HEK293T (cell line): ENCODE data around the gene SLC6A7.

ENCODE experiments used
- CTCF ChIA-PET: fragments of 350-600 bp; formaldehyde crosslinking; extraction: SDS; loops from one replicate; lab custom pipeline; 2021; ENCODE audit warnings: antibody characterized with exemption, inconsistent platforms; lab: Yijun Ruan, JAX
- POLR2A ChIA-PET: fragments of 350-600 bp; formaldehyde crosslinking; extraction: SDS; loops from one replicate; lab custom pipeline; 2020; ENCODE audit warnings: antibody characterized with exemption, inconsistent platforms; lab: Yijun Ruan, JAX
- DNase-seq: peaks from one replicate; pipeline ENCODE4 v3.0.0; 2012; ENCODE audit warnings: mixed read lengths; ENCODE audit errors: extremely low spot score
- ARNT ChIP-seq: fragments of 450-650 bp; IDR thresholded peaks from 2 replicates; pipeline ENCODE4 v1.6.1; 2017; ENCODE audit warnings: mild to moderate bottlenecking
- BHLHE40 ChIP-seq: fragments of 450-650 bp; IDR thresholded peaks from 2 replicates; pipeline ENCODE4 v1.6.1; 2016; ENCODE audit warnings: mild to moderate bottlenecking, moderate library complexity, borderline replicate concordance
- CTBP1 ChIP-seq: fragments of 450-650 bp; IDR thresholded peaks from 2 replicates; pipeline ENCODE4 v1.6.1; 2016; ENCODE audit warnings: borderline replicate concordance
- ELF4 ChIP-seq: fragments of 450-650 bp; IDR thresholded peaks from 2 replicates; pipeline ENCODE4 v1.6.1; 2017; ENCODE audit warnings: antibody characterized with exemption
- FOXA1 ChIP-seq: fragments of 450-650 bp; IDR thresholded peaks from 2 replicates; pipeline ENCODE4 v1.6.1; 2016; ENCODE audit warnings: mild to moderate bottlenecking
- FOXK2 ChIP-seq: fragments of 450-650 bp; IDR thresholded peaks from 2 replicates; pipeline ENCODE4 v1.6.1; 2016; ENCODE audit warnings: mild to moderate bottlenecking
- FOXM1 ChIP-seq: fragments of 450-650 bp; IDR thresholded peaks from 2 replicates; pipeline ENCODE4 v1.6.1; 2017; ENCODE audit warnings: mild to moderate bottlenecking, borderline replicate concordance
- HDGF ChIP-seq: fragments of 450-650 bp; IDR thresholded peaks from 2 replicates; pipeline ENCODE4 v1.6.1; 2017; ENCODE audit warnings: antibody characterized with exemption, borderline replicate concordance
- L3MBTL2 ChIP-seq: fragments of 450-650 bp; conservative IDR thresholded peaks from 2 replicates; pipeline ENCODE4 v1.6.1; 2016; ENCODE audit warnings: mild to moderate bottlenecking
- LEF1 ChIP-seq: fragments of 450-650 bp; IDR thresholded peaks from 2 replicates; pipeline ENCODE4 v1.6.1; 2017; ENCODE audit warnings: mild to moderate bottlenecking, borderline replicate concordance
- NFRKB ChIP-seq: fragments of 450-650 bp; IDR thresholded peaks from 2 replicates; pipeline ENCODE4 v1.6.1; 2016; ENCODE audit warnings: mild to moderate bottlenecking, moderate library complexity
- SP1 ChIP-seq: fragments of 450-650 bp; IDR thresholded peaks from 2 replicates; pipeline ENCODE4 v1.6.1; 2017
- SUZ12 ChIP-seq: fragments of 450-650 bp; IDR thresholded peaks from 2 replicates; pipeline ENCODE4 v1.6.1; 2016; ENCODE audit warnings: mild to moderate bottlenecking
- TARDBP ChIP-seq: fragments of 450-650 bp; IDR thresholded peaks from 2 replicates; pipeline ENCODE4 v1.6.1; 2016
- ZNF384 ChIP-seq: fragments of 450-650 bp; IDR thresholded peaks from 2 replicates; pipeline ENCODE4 v1.6.1; 2016
- TF ChIP-seq, protein P1 (sequence below): fragments of 450-650 bp; IDR thresholded peaks from 2 replicates; pipeline ENCODE4 v1.6.1; 2016

SLC6A7 gene

DNA sequence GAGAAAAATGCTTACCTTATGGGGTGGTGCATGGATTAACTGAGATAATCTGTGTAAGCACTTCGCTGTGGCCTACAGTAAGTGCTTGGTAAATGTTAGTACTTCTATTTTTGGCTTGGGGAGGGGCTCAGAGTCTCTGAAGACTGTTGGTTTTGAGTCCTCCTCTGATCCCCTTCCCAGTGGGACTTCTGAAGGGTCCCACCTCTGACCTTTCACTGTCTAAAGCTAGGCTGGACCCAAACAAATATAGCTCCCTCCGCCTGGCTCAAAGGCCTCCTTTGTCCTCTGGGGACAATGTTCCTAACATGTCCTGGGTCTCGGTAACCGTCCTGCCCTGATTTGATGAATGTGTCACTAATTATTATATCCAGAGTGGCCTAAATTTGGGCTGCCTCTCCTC, 64.9 kb downstream of the SLC6A7 start:
- ChIA-PET CTCF (interaction anchor here (0.6 kb wide), 2 partner anchors 45 to 95 kb away, joined by 3 read pairs; no protein-coding TSS in a partner anchor), POLR2A (no interaction called here)
- no peak for DNase-seq
- TF ChIP-seq HDGF: no peak
- TF ChIP-seq CTBP1: no peak
- no peak for TF ChIP-seq FOXM1
- TF ChIP-seq FOXK2: no peak
- no peak for TF ChIP-seq SUZ12
- no peak for TF ChIP-seq L3MBTL2
- no peak for TF ChIP-seq LEF1
- TF ChIP-seq TARDBP: no peak
- no peak for TF ChIP-seq ELF4
- TF ChIP-seq, protein P1, sequence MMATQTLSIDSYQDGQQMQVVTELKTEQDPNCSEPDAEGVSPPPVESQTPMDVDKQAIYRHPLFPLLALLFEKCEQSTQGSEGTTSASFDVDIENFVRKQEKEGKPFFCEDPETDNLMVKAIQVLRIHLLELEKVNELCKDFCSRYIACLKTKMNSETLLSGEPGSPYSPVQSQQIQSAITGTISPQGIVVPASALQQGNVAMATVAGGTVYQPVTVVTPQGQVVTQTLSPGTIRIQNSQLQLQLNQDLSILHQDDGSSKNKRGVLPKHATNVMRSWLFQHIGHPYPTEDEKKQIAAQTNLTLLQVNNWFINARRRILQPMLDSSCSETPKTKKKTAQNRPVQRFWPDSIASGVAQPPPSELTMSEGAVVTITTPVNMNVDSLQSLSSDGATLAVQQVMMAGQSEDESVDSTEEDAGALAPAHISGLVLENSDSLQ: no peak
- TF ChIP-seq FOXA1: no peak
- no peak for TF ChIP-seq SP1
- TF ChIP-seq NFRKB: no peak
- no peak for TF ChIP-seq BHLHE40
- no peak for TF ChIP-seq ARNT
- TF ChIP-seq ZNF384: no peak

DNA sequence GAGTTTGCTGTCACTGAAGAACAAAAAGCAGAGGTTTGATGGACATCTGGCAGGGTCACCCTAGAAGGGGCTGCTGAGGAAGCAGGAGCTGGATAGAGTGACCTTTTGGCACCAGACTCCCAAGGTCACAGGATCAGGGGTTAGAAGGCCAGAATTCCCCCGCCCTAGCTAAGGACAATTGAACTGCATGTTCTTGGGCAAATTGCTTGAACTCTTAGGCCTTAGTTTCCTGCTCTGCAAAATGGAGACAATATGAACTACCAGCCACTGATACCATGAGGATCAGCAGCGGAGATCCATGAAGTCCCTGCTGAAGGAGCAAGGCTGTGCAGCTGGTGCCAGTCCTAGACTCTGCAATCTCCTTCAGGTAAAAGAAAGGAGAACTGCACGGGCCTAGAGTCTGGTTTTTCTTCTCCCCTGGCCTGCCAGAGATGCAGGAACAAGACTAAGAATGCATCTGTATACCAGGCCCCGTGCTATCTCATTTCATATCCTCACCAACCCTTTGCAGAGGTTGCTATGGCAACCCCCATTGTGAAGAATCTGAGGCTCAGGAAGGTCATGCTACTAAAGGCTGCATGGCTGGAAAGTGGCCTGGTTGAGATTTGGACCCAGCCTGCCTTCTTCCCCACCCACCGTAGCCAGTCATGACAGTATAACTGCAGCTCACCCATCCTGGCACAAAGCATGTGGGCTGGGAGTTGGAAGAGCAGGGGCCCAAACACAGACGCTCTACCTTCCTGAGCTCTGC, 66.0 kb downstream of the SLC6A7 start:
- no peak for DNase-seq
- TF ChIP-seq FOXA1: no peak
- no peak for TF ChIP-seq ZNF384
- no peak for TF ChIP-seq FOXM1
- TF ChIP-seq, protein P1: no peak
- TF ChIP-seq ARNT: no peak
- TF ChIP-seq SUZ12: no peak
- TF ChIP-seq SP1: no peak
- no peak for TF ChIP-seq HDGF
- TF ChIP-seq NFRKB: no peak
- TF ChIP-seq TARDBP: no peak
- no peak for TF ChIP-seq ELF4
- TF ChIP-seq BHLHE40: no peak
- no peak for TF ChIP-seq FOXK2
- TF ChIP-seq CTBP1: no peak
- no peak for TF ChIP-seq L3MBTL2
- TF ChIP-seq LEF1: no peak
- ChIA-PET CTCF (interaction anchor here (0.7 to 1.0 kb wide), 2 partner anchors 9 to 26 kb away, joined by 3 read pairs; no protein-coding TSS in a partner anchor), POLR2A (no interaction called here)

DNA sequence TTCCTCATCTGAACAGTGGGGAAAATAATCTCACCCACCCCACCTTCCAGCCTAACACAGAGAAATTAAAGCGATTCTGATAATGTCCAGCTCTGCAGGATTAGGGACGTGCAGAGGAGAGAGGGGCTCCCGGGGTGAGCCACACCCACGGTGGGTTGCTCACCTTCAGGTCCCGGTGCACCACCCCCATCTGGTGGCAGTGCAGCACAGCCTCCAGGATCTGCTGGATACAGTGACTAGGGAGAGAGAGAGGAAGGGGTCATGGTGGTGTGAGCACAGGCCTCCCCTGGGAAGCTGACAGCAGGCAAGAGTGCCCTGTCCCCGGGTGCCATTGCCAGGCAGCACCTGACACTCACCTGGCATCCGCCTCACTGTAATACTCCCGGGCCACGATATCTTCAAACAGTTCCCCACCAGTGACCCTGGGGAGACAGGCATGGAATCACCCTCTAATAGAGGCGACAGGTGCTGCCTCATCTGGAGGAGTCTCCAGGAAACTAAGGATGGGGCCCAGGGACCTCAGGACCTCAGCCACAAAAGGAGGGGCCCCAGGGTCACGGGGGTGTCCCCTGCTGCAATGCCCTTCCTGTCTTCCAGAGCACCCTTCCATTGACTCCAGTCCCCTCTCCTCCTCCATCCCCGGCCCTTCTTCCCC, 66.7 kb downstream of the SLC6A7 start:
- POLR2A ChIA-PET: no interaction called here
- TF ChIP-seq FOXM1 (no peak), ZNF384 (no peak), BHLHE40 (no peak), SUZ12 (no peak), CTBP1 (no peak), ARNT (no peak), FOXK2 (no peak), SP1 (no peak), LEF1 (no peak), HDGF (no peak)
- no peak for DNase-seq
- CTCF ChIA-PET: interaction anchor here (0.7 to 1.0 kb wide), 2 partner anchors 10 to 26 kb away, joined by 3 read pairs; no protein-coding TSS in a partner anchor

DNA sequence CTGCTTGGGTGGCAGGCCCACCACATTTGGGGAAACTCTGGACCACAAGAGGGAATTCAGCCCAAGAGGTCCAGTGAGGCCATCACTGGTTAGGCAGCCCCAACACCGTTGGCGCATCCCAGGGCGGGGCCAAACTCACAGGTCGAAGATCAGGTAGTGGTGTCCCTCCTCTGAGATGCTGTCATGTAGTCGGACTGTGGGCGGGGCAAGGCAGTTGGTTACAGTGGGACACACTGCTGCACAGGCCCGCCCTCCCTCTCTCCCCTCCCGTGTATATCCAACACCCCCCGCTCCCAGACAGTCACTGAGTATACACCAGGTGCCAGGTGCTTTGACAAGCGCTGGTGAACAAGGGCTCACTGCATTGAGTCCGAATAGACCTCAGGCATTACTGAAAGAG, 67.6 kb downstream of the SLC6A7 start:
- TF ChIP-seq TARDBP (no peak), ELF4 (no peak), NFRKB (no peak), SP1 (no peak), HDGF (no peak), L3MBTL2 (no peak), SUZ12 (no peak), ARNT (no peak), FOXM1 (no peak), FOXK2 (no peak), ZNF384 (no peak), BHLHE40 (no peak), FOXA1 (no peak), LEF1 (no peak), CTBP1 (no peak)
- TF ChIP-seq, protein P1: no peak
- CTCF ChIA-PET: interaction anchor here (0.6 kb wide), 1 partner anchor 58 kb away, joined by 3 read pairs; no protein-coding TSS in a partner anchor
- POLR2A ChIA-PET: no interaction called here
- no peak for DNase-seq

DNA sequence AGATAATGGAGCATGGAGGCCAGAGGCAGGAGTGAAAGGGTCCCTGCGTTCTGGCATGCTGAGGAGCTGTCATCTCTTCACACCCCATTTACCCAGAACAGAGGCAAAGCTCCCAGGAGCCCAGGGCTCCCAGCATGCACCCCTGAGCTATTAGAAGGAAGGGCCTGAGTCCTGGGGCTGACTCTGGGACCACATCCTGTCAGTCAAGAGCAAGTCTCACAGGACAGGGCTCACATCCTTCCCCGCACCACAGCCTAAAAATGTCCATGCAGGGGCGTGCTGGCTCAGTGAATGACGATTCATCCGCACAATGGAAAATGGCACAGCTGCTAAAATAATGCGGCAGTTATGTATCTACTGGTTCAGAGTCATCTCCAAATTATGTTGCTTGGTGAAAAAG, 68.3 kb downstream of the SLC6A7 start:
- ChIA-PET CTCF (interaction anchor here (0.6 kb wide), 1 partner anchor 58 kb away, joined by 3 read pairs; no protein-coding TSS in a partner anchor), POLR2A (no interaction called here)
- TF ChIP-seq, protein P1: no peak
- TF ChIP-seq L3MBTL2 (no peak), ZNF384 (no peak), ARNT (no peak), SP1 (no peak), NFRKB (no peak), TARDBP (no peak), FOXA1 (no peak), BHLHE40 (no peak), LEF1 (no peak), FOXM1 (no peak), CTBP1 (no peak), FOXK2 (no peak), ELF4 (no peak), SUZ12 (no peak), HDGF (no peak)
- DNase-seq: no peak
